WTC11 (cell line): Measurements from ENCODE around the gene GOLGA8H.
"Not testable (repeated sequence)": the region's sequence is repeated elsewhere in the genome, so short reads cannot be mapped to it uniquely, and the experiment has no call there.

ENCODE experiments used
- ARID4B ChIP-seq: sonication (generic); formaldehyde crosslinking; IDR thresholded peaks from 2 replicates; pipeline ENCODE4 v1.8.0; 2023; ENCODE audit warnings: missing genetic modification reagents, mild to moderate bottlenecking, borderline replicate concordance
- ATF3 ChIP-seq: sonication (generic); formaldehyde crosslinking; conservative IDR thresholded peaks from 2 replicates; pipeline ENCODE4 v1.8.1; 2022; ENCODE audit warnings: mild to moderate bottlenecking, missing genetic modification reagents
- CTCF ChIP-seq: fragments of 200-600 bp; IDR thresholded peaks from 2 replicates; pipeline ENCODE4 v1.8.0; 2022; ENCODE audit warnings: antibody characterized with exemption
- E2F1 ChIP-seq: sonication (generic); formaldehyde crosslinking; IDR thresholded peaks from 2 replicates; pipeline ENCODE4 v1.8.0; 2022; ENCODE audit warnings: mild to moderate bottlenecking, missing genetic modification reagents
- ETV6 ChIP-seq: sonication (generic); formaldehyde crosslinking; IDR thresholded peaks from 2 replicates; pipeline ENCODE4 v1.8.1; 2022; ENCODE audit warnings: mild to moderate bottlenecking, missing genetic modification reagents
- FOXJ3 ChIP-seq: sonication (generic); formaldehyde crosslinking; IDR thresholded peaks from 2 replicates; pipeline ENCODE4 v1.9.0; 2021; ENCODE audit warnings: missing genetic modification reagents, mild to moderate bottlenecking, borderline replicate concordance
- MYBL2 ChIP-seq: sonication (generic); formaldehyde crosslinking; IDR thresholded peaks from 2 replicates; pipeline ENCODE4 v1.8.1; 2023; ENCODE audit warnings: mild to moderate bottlenecking, moderate library complexity, missing genetic modification reagents
- SP1 ChIP-seq: sonication (generic); formaldehyde crosslinking; conservative IDR thresholded peaks from 2 replicates; pipeline ENCODE4 v1.8.1; 2022; ENCODE audit warnings: missing genetic modification reagents
- TCF7 ChIP-seq: sonication (generic); formaldehyde crosslinking; IDR thresholded peaks from 2 replicates; pipeline ENCODE4 v1.8.0; 2022; ENCODE audit warnings: mild to moderate bottlenecking, low read depth, missing genetic modification reagents, moderate library complexity
- TEAD1 ChIP-seq: sonication (generic); formaldehyde crosslinking; IDR thresholded peaks from 2 replicates; pipeline ENCODE4 v1.8.0; 2022; ENCODE audit warnings: mild to moderate bottlenecking, missing genetic modification reagents
- ZNF423 ChIP-seq: fragments of 250-450 bp; sonication (Bioruptor Pico); IDR thresholded peaks from 2 replicates; pipeline ENCODE4 v2.1.2; 2022; ENCODE audit warnings: mild to moderate bottlenecking, moderate library complexity
- TF ChIP-seq, protein P1 (sequence below): sonication (generic); formaldehyde crosslinking; IDR thresholded peaks from 2 replicates; pipeline ENCODE4 v1.8.1; 2023; ENCODE audit warnings: mild to moderate bottlenecking, missing genetic modification reagents, borderline replicate concordance
- TF ChIP-seq, protein P2 (sequence below): sonication (generic); formaldehyde crosslinking; IDR thresholded peaks from 2 replicates; pipeline ENCODE4 v1.8.0; 2022; ENCODE audit warnings: mild to moderate bottlenecking, missing genetic modification reagents
- TF ChIP-seq, protein P3 (sequence below): sonication (generic); formaldehyde crosslinking; IDR thresholded peaks from 2 replicates; pipeline ENCODE4 v1.8.1; 2023; ENCODE audit warnings: mild to moderate bottlenecking, missing genetic modification reagents, moderate library complexity

GRCh38 chr15:30573012-30573491, 30.8 kb upstream of the GOLGA8H start:
- TF ChIP-seq ARID4B (CRISPR knock-in tag); CTCF; MYBL2 (CRISPR knock-in tag); SP1 (CRISPR knock-in tag); ZNF423 (CRISPR knock-in tag); ATF3 (CRISPR knock-in tag); E2F1 (CRISPR knock-in tag); FOXJ3 (CRISPR knock-in tag); TEAD1 (CRISPR knock-in tag); TCF7 (CRISPR knock-in tag); ETV6 (CRISPR knock-in tag): not testable (repeated sequence)
- TF ChIP-seq, protein P1, sequence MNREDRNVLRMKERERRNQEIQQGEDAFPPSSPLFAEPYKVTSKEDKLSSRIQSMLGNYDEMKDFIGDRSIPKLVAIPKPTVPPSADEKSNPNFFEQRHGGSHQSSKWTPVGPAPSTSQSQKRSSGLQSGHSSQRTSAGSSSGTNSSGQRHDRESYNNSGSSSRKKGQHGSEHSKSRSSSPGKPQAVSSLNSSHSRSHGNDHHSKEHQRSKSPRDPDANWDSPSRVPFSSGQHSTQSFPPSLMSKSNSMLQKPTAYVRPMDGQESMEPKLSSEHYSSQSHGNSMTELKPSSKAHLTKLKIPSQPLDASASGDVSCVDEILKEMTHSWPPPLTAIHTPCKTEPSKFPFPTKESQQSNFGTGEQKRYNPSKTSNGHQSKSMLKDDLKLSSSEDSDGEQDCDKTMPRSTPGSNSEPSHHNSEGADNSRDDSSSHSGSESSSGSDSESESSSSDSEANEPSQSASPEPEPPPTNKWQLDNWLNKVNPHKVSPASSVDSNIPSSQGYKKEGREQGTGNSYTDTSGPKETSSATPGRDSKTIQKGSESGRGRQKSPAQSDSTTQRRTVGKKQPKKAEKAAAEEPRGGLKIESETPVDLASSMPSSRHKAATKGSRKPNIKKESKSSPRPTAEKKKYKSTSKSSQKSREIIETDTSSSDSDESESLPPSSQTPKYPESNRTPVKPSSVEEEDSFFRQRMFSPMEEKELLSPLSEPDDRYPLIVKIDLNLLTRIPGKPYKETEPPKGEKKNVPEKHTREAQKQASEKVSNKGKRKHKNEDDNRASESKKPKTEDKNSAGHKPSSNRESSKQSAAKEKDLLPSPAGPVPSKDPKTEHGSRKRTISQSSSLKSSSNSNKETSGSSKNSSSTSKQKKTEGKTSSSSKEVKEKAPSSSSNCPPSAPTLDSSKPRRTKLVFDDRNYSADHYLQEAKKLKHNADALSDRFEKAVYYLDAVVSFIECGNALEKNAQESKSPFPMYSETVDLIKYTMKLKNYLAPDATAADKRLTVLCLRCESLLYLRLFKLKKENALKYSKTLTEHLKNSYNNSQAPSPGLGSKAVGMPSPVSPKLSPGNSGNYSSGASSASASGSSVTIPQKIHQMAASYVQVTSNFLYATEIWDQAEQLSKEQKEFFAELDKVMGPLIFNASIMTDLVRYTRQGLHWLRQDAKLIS = not testable (repeated sequence)
- TF ChIP-seq, protein P2, sequence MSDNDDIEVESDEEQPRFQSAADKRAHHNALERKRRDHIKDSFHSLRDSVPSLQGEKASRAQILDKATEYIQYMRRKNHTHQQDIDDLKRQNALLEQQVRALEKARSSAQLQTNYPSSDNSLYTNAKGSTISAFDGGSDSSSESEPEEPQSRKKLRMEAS = not testable (repeated sequence)
- TF ChIP-seq, protein P3, sequence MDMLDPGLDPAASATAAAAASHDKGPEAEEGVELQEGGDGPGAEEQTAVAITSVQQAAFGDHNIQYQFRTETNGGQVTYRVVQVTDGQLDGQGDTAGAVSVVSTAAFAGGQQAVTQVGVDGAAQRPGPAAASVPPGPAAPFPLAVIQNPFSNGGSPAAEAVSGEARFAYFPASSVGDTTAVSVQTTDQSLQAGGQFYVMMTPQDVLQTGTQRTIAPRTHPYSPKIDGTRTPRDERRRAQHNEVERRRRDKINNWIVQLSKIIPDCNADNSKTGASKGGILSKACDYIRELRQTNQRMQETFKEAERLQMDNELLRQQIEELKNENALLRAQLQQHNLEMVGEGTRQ (CRISPR knock-in tag) = not testable (repeated sequence)
